SK-N-MC (cell line): ENCODE data around the gene ANKFY1.

Experiments used
- EZH2 ChIP-seq: fragments of 200-600 bp; sonication (generic); IDR thresholded peaks from one replicate; pipeline ENCODE4 v1.6.1; 2017; ENCODE audit warnings: antibody characterized with exemption
- FOXP2 ChIP-seq: optimal IDR thresholded peaks from 2 replicates; pipeline ENCODE3; 2011; ENCODE audit warnings: mild to moderate bottlenecking, moderate library complexity; ENCODE audit not compliant: insufficient read depth; ENCODE audit errors: extremely low read length, control extremely low read depth
- POLR2AphosphoS5 ChIP-seq: IDR thresholded peaks from 2 replicates; pipeline ENCODE4 v1.6.1; 2012; ENCODE audit warnings: mild to moderate bottlenecking, low read depth, low read length, borderline replicate concordance

GRCh38 chr17:4144422-4144747, 119.4 kb downstream of the ANKFY1 start:
- TF ChIP-seq POLR2AphosphoS5, result no peak
- TF ChIP-seq EZH2, result no peak
- no peak for TF ChIP-seq FOXP2
